Measurements from ENCODE around the gene JMJD6. TPM values are rescaled to one million over a fixed set of nuclear protein-coding genes. Genes with fewer than 3 reads are reported as not detected.

JMJD6 gene
- total RNA-seq, 1 experiment from 2014 or later: 28.9 TPM

- H3K27me3 Mint-ChIP-seq (ENCODE audit: low read depth): peaks cover 2% of the 10 kb centered on the region
- H3K27ac Mint-ChIP-seq: peak overlapping the region; percentile 7 to 98 (median 76); a peak in 4 of 7 replicates
- no peak overlapping the region for H3K4ac ChIP-seq (ENCODE audit: low read depth, low read length)
- no peak overlapping the region for H3T11ph ChIP-seq (ENCODE audit: low read length)
- H4K5ac ChIP-seq (ENCODE audit: insufficient read length, low read depth, low read length): no peak overlapping the region
- H3K4me2 ChIP-seq (ENCODE audit: insufficient read depth, insufficient read length, low read length): peak overlapping the region; percentile 71
- H3K4me3 Mint-ChIP-seq: peak overlapping the region; percentile 99 to 100
- no peaks in the 10 kb centered on the region for H3K23me2 ChIP-seq (ENCODE audit: insufficient read length, low read depth, low read length, poor library complexity, severe bottlenecking)
- no peak overlapping the region for H2AK5ac ChIP-seq (ENCODE audit: insufficient read length, low read length)
- no peak for DNase-seq
- peaks cover 19% of the 10 kb centered on the region; the same call in 1 of the 2 replicates for H3K79me2 ChIP-seq (ENCODE audit: insufficient read depth, low read length)
- no CpG with 5 or more reads among the region's 8 CpGs for WGBS (ENCODE audit: extremely low coverage, insufficient read length, low lambda C conversion rate)
- no peaks in the 10 kb centered on the region for H4K20me1 ChIP-seq (ENCODE audit: control insufficient read depth, insufficient read depth, insufficient read length)
- H3K27me3 ChIP-seq (ENCODE audit: insufficient read depth, low read length): no peaks in the 10 kb centered on the region
- no peak for TF ChIP-seq CTCF (conservative IDR thresholded peaks at IDR 0.05)
- no peaks in the 10 kb centered on the region for H3K4me1 ChIP-seq (ENCODE audit: insufficient read depth, low read length)
- H2BK12ac ChIP-seq (ENCODE audit: insufficient read length, low read depth, low read length): no peak overlapping the region
- peaks cover 3 to 7% of the 10 kb centered on the region in 2 experiments; a peak in 2 of 5 replicates for H3K9me3 Mint-ChIP-seq
- H2BK15ac ChIP-seq (ENCODE audit: low read depth, low read length): no peak overlapping the region
- H3K4me1 Mint-ChIP-seq: peaks cover 28 to 32% of the 10 kb centered on the region in 2 experiments
- H4K8ac ChIP-seq (replicated peaks; ENCODE audit: insufficient read length, low read depth, low read length): no peak overlapping the region
- H3K14ac ChIP-seq (ENCODE audit: insufficient read depth, low read length): no peak overlapping the region
- H3K23ac ChIP-seq (ENCODE audit: insufficient read length, low read depth, low read length): no peak overlapping the region
- no peak overlapping the region for H2AFZ ChIP-seq (ENCODE audit: low read length)
- peaks cover 39 to 65% (median 45%) of the 10 kb centered on the region in 3 experiments for H3K36me3 Mint-ChIP-seq (ENCODE audit: insufficient read depth in 1 of 3, low read depth in 3 of 3)
- no peak overlapping the region for H3K27ac ChIP-seq (ENCODE audit: insufficient read length, low read depth, low read length)
- no peak overlapping the region for H2BK20ac ChIP-seq (ENCODE audit: low read depth, low read length, poor library complexity, severe bottlenecking)
- H3K79me1 ChIP-seq (ENCODE audit: insufficient read depth, low read depth, low read length, poor library complexity, severe bottlenecking): no peaks in the 10 kb centered on the region
- no peak overlapping the region for H2BK120ac ChIP-seq (ENCODE audit: low read depth, low read length, poor library complexity, severe bottlenecking)
- no peak overlapping the region for H3K9ac ChIP-seq (ENCODE audit: extremely low read depth, insufficient read length, low read length)
- no peak overlapping the region for H2BK5ac ChIP-seq (ENCODE audit: insufficient read length, low read length)
- H3K56ac ChIP-seq (ENCODE audit: insufficient read length, low read depth, low read length): no peak overlapping the region
- H3K18ac ChIP-seq (ENCODE audit: insufficient read length, low read depth, low read length): no peak overlapping the region
- H4K91ac ChIP-seq (ENCODE audit: insufficient read length, low read depth, low read length): no peak overlapping the region
- no peaks in the 10 kb centered on the region for H3K9me3 ChIP-seq (ENCODE audit: control insufficient read depth, low read depth, low read length)
Observed at GRCh38 chr17:76734080-76734840, 7.9 kb upstream of the JMJD6 start.

Measured in H9 (cell line).